ENCODE data around the gene HLA-F. TPM values are rescaled to one million over a fixed set of nuclear protein-coding genes. Genes with fewer than 3 reads are reported as not detected.

HLA-F gene
- total RNA-seq, 6 donors from 2014 or later: 163 to 418 (median 191) TPM

DNA sequence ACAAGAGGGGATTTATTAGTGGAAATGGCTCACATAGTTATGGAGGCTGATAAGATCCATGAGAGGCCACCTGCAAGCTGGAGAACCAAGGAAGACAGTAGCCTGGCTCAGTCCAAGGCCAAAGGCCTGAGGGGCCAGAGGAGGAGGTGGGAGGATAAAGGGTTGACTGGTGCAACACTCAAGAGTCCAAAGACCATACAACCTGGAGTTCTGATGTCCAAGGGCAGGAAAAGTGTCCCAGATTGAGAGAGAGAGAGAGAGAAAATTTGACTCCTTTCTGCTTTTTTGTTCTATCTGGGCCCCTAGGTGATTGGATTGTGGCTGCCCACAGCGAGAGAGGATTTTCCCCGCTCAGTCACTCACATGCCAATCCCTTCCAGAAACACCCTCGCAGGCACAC is 8.0 kb downstream of the HLA-F start:
- no peaks in the 10 kb centered on the region for H3K27me3 ChIP-seq
- no peaks in the 10 kb centered on the region for H3K9me3 ChIP-seq
- H3K4me3 ChIP-seq: no peak overlapping the region
- 56 to 58% methylated on average over 3 of the region's 3 CpGs for WGBS, 2 donors
- peaks cover 0 to 5% (median 0%) of the 10 kb centered on the region in 4 donors for H3K4me1 ChIP-seq
- no peak for DNase-seq
- ATAC-seq (ENCODE audit: low FRiP score in 2 of 2): no peak
- no peak overlapping the region for H3K27ac ChIP-seq
- TF ChIP-seq POLR2A (IDR thresholded peaks at IDR 0.05) (no peak), EP300 (IDR thresholded peaks at IDR 0.05) (no peak), POLR2AphosphoS5 (IDR thresholded peaks at IDR 0.05) (no peak)
- TF ChIP-seq, protein P1, sequence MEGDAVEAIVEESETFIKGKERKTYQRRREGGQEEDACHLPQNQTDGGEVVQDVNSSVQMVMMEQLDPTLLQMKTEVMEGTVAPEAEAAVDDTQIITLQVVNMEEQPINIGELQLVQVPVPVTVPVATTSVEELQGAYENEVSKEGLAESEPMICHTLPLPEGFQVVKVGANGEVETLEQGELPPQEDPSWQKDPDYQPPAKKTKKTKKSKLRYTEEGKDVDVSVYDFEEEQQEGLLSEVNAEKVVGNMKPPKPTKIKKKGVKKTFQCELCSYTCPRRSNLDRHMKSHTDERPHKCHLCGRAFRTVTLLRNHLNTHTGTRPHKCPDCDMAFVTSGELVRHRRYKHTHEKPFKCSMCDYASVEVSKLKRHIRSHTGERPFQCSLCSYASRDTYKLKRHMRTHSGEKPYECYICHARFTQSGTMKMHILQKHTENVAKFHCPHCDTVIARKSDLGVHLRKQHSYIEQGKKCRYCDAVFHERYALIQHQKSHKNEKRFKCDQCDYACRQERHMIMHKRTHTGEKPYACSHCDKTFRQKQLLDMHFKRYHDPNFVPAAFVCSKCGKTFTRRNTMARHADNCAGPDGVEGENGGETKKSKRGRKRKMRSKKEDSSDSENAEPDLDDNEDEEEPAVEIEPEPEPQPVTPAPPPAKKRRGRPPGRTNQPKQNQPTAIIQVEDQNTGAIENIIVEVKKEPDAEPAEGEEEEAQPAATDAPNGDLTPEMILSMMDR (IDR thresholded peaks at IDR 0.05): no peak
- peaks cover 0 to 25% (median 14%) of the 10 kb centered on the region in 4 donors for H3K36me3 ChIP-seq

GRCh38 chr6:29733057-29733456 is 9.8 kb downstream of the HLA-F start:
- H3K9me3 ChIP-seq: no peaks in the 10 kb centered on the region
- WGBS, 2 donors: 65 to 70% methylated on average over 7 of the region's 7 CpGs
- H3K27ac ChIP-seq: no peak overlapping the region
- peaks cover 0 to 8% (median 1%) of the 10 kb centered on the region in 4 donors for H3K36me3 ChIP-seq
- H3K4me1 ChIP-seq: no peaks in the 10 kb centered on the region
- no peaks in the 10 kb centered on the region for H3K27me3 ChIP-seq
- DNase-seq (no peak), ATAC-seq (ENCODE audit: low FRiP score in 2 of 2) (no peak)
- no peak overlapping the region for H3K4me3 ChIP-seq
- TF ChIP-seq POLR2A (IDR thresholded peaks at IDR 0.05) (no peak), EP300 (IDR thresholded peaks at IDR 0.05) (no peak), POLR2AphosphoS5 (IDR thresholded peaks at IDR 0.05) (no peak)
- TF ChIP-seq, protein P1 (IDR thresholded peaks at IDR 0.05): no peak

DNA sequence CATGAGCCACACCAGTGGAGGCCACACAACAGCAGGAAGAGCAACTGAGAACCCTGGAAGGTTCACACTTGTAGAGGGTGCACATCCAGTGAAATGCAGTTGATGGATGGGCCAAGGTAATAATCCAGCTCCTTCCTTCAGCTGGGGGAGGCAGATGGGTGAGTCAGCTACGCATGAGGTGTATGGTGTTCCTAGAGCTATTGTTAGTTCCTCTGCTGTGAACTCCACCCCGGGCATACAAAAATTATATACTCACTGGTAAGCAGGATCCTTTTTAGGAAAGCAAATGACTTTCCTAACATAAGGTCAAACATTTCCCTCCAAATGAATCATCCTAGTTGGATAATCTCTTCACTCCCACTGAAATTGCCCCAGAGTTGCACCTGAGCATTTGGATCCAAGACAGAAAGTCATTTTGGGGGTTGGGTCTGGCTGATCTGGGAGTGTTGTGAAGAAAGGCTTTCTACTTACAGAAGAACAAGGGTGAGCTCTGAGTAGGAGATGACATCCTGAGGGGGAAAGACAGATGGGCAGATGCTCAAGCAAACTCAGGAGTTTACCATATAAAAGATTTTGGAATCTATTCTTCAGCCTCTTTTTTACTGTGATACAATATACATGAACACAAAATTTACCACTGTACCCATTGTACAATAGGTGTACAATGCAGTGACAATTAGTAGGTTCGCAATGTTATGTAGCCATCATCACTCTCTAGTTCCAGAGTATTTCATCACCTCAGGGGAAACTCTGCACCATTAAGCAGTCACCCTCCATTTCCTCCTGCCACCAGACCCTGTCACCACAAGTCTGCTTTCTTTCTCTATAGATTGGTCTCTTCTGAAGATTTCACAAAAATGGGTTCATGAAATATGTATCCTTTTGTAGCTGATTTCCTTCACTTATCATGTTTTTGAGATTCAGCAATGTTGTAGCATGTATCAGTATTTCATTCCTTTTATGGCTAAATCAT is 11.1 kb downstream of the HLA-F start:
- ATAC-seq (ENCODE audit: low FRiP score in 2 of 2): no peak

GRCh38 chr6:29736563-29736962 is 13.3 kb downstream of the HLA-F start:
- H3K36me3 ChIP-seq: no peaks in the 10 kb centered on the region
- TF ChIP-seq POLR2AphosphoS5 (IDR thresholded peaks at IDR 0.05) (no peak), EP300 (IDR thresholded peaks at IDR 0.05) (no peak), POLR2A (IDR thresholded peaks at IDR 0.05) (no peak)
- TF ChIP-seq, protein P1 (IDR thresholded peaks at IDR 0.05): no peak
- no peak for ATAC-seq (ENCODE audit: low FRiP score in 2 of 2)
- no peak overlapping the region for H3K27ac ChIP-seq
- H3K4me1 ChIP-seq: no peaks in the 10 kb centered on the region
- H3K27me3 ChIP-seq: no peaks in the 10 kb centered on the region
- 46 to 70% methylated on average over 2 of the region's 2 CpGs for whole genome bisulfite sequencing, 2 donors
- no peak for DNase-seq
- no peak overlapping the region for H3K4me3 ChIP-seq
- H3K9me3 ChIP-seq: no peaks in the 10 kb centered on the region

More for the DNA sequence above, 11.1 kb downstream of the HLA-F start:
- WGBS, 2 donors: 59 to 76% methylated on average over 3 of the region's 3 CpGs
- no peaks in the 10 kb centered on the region for H3K27me3 ChIP-seq
- no peaks in the 10 kb centered on the region for H3K36me3 ChIP-seq
- TF ChIP-seq, protein P1 (IDR thresholded peaks at IDR 0.05): no peak
- TF ChIP-seq POLR2A (IDR thresholded peaks at IDR 0.05) (no peak), POLR2AphosphoS5 (IDR thresholded peaks at IDR 0.05) (no peak), EP300 (IDR thresholded peaks at IDR 0.05) (no peak)
- no peak overlapping the region for H3K4me3 ChIP-seq
- no peak overlapping the region for H3K27ac ChIP-seq
- no peak for DNase-seq
- H3K4me1 ChIP-seq: no peaks in the 10 kb centered on the region
- no peaks in the 10 kb centered on the region for H3K9me3 ChIP-seq
